HepG2 (cell line): ENCODE measurements around the gene MEIS1. TPM values are rescaled to one million over a fixed set of nuclear protein-coding genes. Genes with fewer than 3 reads are reported as not detected.

Experiments used
- GATA4 ChIP-seq: sonication (generic); IDR thresholded peaks from 2 replicates; pipeline ENCODE4 v1.6.1; 2016; ENCODE audit warnings: antibody characterized with exemption, low read depth, borderline replicate concordance
- MXD3 ChIP-seq: IDR thresholded peaks from 2 replicates; pipeline ENCODE4 v1.6.1; 2016; ENCODE audit warnings: mild to moderate bottlenecking, missing biosample characterization, missing genetic modification reagents
- SNAPC4 ChIP-seq: sonication (generic); formaldehyde crosslinking; IDR thresholded peaks from 2 replicates; pipeline ENCODE4 v1.4.0; 2020; ENCODE audit warnings: mild to moderate bottlenecking, missing genetic modification reagents
- ZNF382 ChIP-seq: sonication (generic); formaldehyde crosslinking; IDR thresholded peaks from 2 replicates; pipeline ENCODE4 v1.5.0; 2020; ENCODE audit warnings: missing genetic modification reagents, mild to moderate bottlenecking, borderline replicate concordance
- ZNF660 ChIP-seq: sonication (generic); formaldehyde crosslinking; IDR thresholded peaks from 2 replicates; pipeline ENCODE4 v1.5.1; 2020; ENCODE audit warnings: mild to moderate bottlenecking, low read depth, missing genetic modification reagents, borderline replicate concordance
- polyA plus RNA-seq, 8 experiments: library from polyadenylated mRNA; depleted of rRNA in 3 of 8; stranded (reverse) in 7 of 8; unstranded in 1 of 8; fragments of >200 nt; fragmentation: Illumina TruSeq in 4 of 8; extraction: Trizol in 4 of 8; gene quantifications; 2 replicates each; pipeline versions ENCODE4 v1.2.1 to v1.2.3, GENCODE V29; 2011 to 2016; ENCODE audit warnings: low read depth in 4 of 8, missing spikeins in 1 of 8, mixed read lengths in 1 of 8; ENCODE audit not compliant: insufficient read depth in 1 of 8
- total RNA-seq, 5 experiments: library from RNA; depleted of rRNA; stranded (reverse); fragments of >200 nt; fragmentation: Illumina TruSeq; extraction: Trizol; gene quantifications; 2 replicates each; pipeline ENCODE4 v1.2.3, GENCODE V29; 2016; ENCODE audit warnings: low read depth in 1 of 5
- TF ChIP-seq, protein P1 (sequence below): sonication (generic); formaldehyde crosslinking; IDR thresholded peaks from 2 replicates; pipeline ENCODE4 v1.4.0; 2020; ENCODE audit warnings: mild to moderate bottlenecking, missing genetic modification reagents

Gene MEIS1
- total and polyA plus RNA-seq, 2 of the 13 experiments (the other 11 are each of a cell fraction or from before 2014, with no cell fraction given) = 3.8 to 6.0 TPM

- TF ChIP-seq, protein P1, sequence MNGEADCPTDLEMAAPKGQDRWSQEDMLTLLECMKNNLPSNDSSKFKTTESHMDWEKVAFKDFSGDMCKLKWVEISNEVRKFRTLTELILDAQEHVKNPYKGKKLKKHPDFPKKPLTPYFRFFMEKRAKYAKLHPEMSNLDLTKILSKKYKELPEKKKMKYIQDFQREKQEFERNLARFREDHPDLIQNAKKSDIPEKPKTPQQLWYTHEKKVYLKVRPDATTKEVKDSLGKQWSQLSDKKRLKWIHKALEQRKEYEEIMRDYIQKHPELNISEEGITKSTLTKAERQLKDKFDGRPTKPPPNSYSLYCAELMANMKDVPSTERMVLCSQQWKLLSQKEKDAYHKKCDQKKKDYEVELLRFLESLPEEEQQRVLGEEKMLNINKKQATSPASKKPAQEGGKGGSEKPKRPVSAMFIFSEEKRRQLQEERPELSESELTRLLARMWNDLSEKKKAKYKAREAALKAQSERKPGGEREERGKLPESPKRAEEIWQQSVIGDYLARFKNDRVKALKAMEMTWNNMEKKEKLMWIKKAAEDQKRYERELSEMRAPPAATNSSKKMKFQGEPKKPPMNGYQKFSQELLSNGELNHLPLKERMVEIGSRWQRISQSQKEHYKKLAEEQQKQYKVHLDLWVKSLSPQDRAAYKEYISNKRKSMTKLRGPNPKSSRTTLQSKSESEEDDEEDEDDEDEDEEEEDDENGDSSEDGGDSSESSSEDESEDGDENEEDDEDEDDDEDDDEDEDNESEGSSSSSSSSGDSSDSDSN (CRISPR knock-in tag) = no peak
- TF ChIP-seq MXD3 (CRISPR knock-in tag) (no peak), ZNF660 (no peak), GATA4 (no peak), SNAPC4 (CRISPR knock-in tag) (no peak), ZNF382 (CRISPR knock-in tag) (no peak)
Observed at GRCh38 chr2:66443979-66444861, 9.3 kb downstream of the MEIS1 start (continued).
